Breast epithelium (tissue), 4 donors: ENCODE data around the gene ALK. TPM values are rescaled to one million over a fixed set of nuclear protein-coding genes. Genes with fewer than 3 reads are reported as not detected.

Experiments
- DNase-seq, 2 donors: peaks; one replicate each; pipeline ENCODE4 v3.0.0-alpha.2; 2019; ENCODE audit warnings: low spot score in 2 of 2
- H3K27ac ChIP-seq, 2 donors: fragments of 200-600 bp; sonication (generic) in 1 of 2; one replicate each; pipeline ENCODE4 v1.5.1; 2016 to 2019; ENCODE audit warnings: mild to moderate bottlenecking in 1 of 2
- H3K27me3 ChIP-seq, 2 donors: fragments of 200-600 bp; sonication (generic) in 1 of 2; one replicate each; pipeline versions ENCODE4 v1.5.1 to v1.6.0; 2017 to 2019; ENCODE audit warnings: control low read depth in 1 of 2, mild to moderate bottlenecking in 1 of 2
- H3K36me3 ChIP-seq: fragments of 200-600 bp; one replicate; pipeline ENCODE4 v1.5.1; 2019
- H3K4me1 ChIP-seq, 2 donors: fragments of 200-600 bp; sonication (generic); one replicate each; pipeline ENCODE4 v1.5.1; 2016 to 2019; ENCODE audit warnings: control low read depth in 1 of 2
- H3K4me3 ChIP-seq, 3 donors: fragments of 200-600 bp; sonication (generic); 1 replicate in 2 of 3; 2 replicates in 1 of 3; pipeline ENCODE4 v1.5.1; 2016 to 2019; ENCODE audit warnings: mild to moderate bottlenecking in 3 of 3, moderate library complexity in 2 of 3
- H3K9me3 ChIP-seq, 2 donors: fragments of 200-600 bp; sonication (generic) in 1 of 2; one replicate each; pipeline ENCODE4 v1.5.1; 2016 to 2019; ENCODE audit warnings: control low read depth in 1 of 2
- CTCF ChIP-seq, 3 donors: fragments of 450-650 bp; IDR thresholded peaks; one replicate each; pipeline ENCODE4 v1.5.1; 2016 to 2017; ENCODE audit warnings: antibody characterized with exemption in 3 of 3, mild to moderate bottlenecking in 3 of 3, moderate library complexity in 3 of 3
- POLR2A ChIP-seq: fragments of 450-650 bp; IDR thresholded peaks from one replicate; pipeline ENCODE4 v1.6.1; 2016; ENCODE audit warnings: antibody characterized with exemption, mild to moderate bottlenecking, moderate library complexity
- POLR2AphosphoS5 ChIP-seq, 3 donors: sonication (generic); formaldehyde crosslinking; IDR thresholded peaks; one replicate each; pipeline ENCODE4 v1.6.1; 2017; ENCODE audit warnings: antibody characterized with exemption in 3 of 3
- intact Hi-C: fragments of 100-400 bp; cut with DNase I; formaldehyde crosslinking; loops from one replicate; pipeline ENCODE4 v1.15.1; 2023; ENCODE audit warnings: low total_unique reads
- total RNA-seq, 3 donors: library from RNA; depleted of rRNA; stranded (reverse); fragments of >200 nt; gene quantifications; one replicate each; pipeline ENCODE4 v1.1.0, GENCODE V29; 2016

Gene ALK
- total RNA-seq, 3 donors from 2014 or later: 0.33 to 5.6 (median 0.64) TPM

GRCh38 chr2:29446847-29447246 is 474.5 kb downstream of the ALK start:
- Histone ChIP-seq H3K27ac (no peak overlapping the region), H3K4me1 (no peaks in the 10 kb centered on the region), H3K4me3 (no peak overlapping the region), H3K36me3 (no peaks in the 10 kb centered on the region), H3K27me3 (no peaks in the 10 kb centered on the region), H3K9me3 (no peaks in the 10 kb centered on the region)
- DNase-seq: no peak
- intact Hi-C loops: no loop called here
- TF ChIP-seq POLR2AphosphoS5 (IDR thresholded peaks at IDR 0.05): no peak

- Histone ChIP-seq H3K27ac (no peak overlapping the region), H3K4me3 (no peak overlapping the region), H3K27me3 (no peaks in the 10 kb centered on the region), H3K9me3 (no peaks in the 10 kb centered on the region), H3K4me1 (no peaks in the 10 kb centered on the region), H3K36me3 (no peaks in the 10 kb centered on the region)
- no peak for DNase-seq
- intact Hi-C loops: loop anchor here (5.0 kb wide), 1 partner anchor 558 kb away; no protein-coding TSS in a partner anchor
- TF ChIP-seq POLR2AphosphoS5 (IDR thresholded peaks at IDR 0.05) (no peak), CTCF (IDR thresholded peaks at IDR 0.05) (no peak), POLR2A (no peak)
Measured at GRCh38 chr2:29444150-29444549, 477.2 kb downstream of the ALK start.

GRCh38 chr2:29443627-29444026 is 477.8 kb downstream of the ALK start:
- H3K36me3 ChIP-seq: no peaks in the 10 kb centered on the region
- no peak for DNase-seq
- no peaks in the 10 kb centered on the region for H3K9me3 ChIP-seq
- TF ChIP-seq POLR2AphosphoS5 (IDR thresholded peaks at IDR 0.05): no peak
- no peak for TF ChIP-seq CTCF (IDR thresholded peaks at IDR 0.05)
- no peak for TF ChIP-seq POLR2A
- intact Hi-C loops: loop anchor here (5.0 kb wide), 1 partner anchor 559 kb away; no protein-coding TSS in a partner anchor
- no peaks in the 10 kb centered on the region for H3K4me1 ChIP-seq
- H3K4me3 ChIP-seq: no peak overlapping the region
- H3K27ac ChIP-seq: no peak overlapping the region
- no peaks in the 10 kb centered on the region for H3K27me3 ChIP-seq

GRCh38 chr2:29443151-29443550 is 478.2 kb downstream of the ALK start:
- Histone ChIP-seq H3K9me3 (no peaks in the 10 kb centered on the region), H3K27me3 (no peaks in the 10 kb centered on the region), H3K4me1 (no peaks in the 10 kb centered on the region), H3K27ac (no peak overlapping the region), H3K36me3 (no peaks in the 10 kb centered on the region), H3K4me3 (no peak overlapping the region)
- no peak for DNase-seq
- intact Hi-C loops: loop anchor here (5.0 kb wide), 1 partner anchor 559 kb away; no protein-coding TSS in a partner anchor
- TF ChIP-seq POLR2AphosphoS5 (IDR thresholded peaks at IDR 0.05) (no peak), CTCF (IDR thresholded peaks at IDR 0.05) (no peak), POLR2A (no peak)

GRCh38 chr2:29440921-29441623 is 480.3 kb downstream of the ALK start:
- no peak for TF ChIP-seq POLR2A
- TF ChIP-seq POLR2AphosphoS5 (IDR thresholded peaks at IDR 0.05): no peak
- TF ChIP-seq CTCF (IDR thresholded peaks at IDR 0.05): no peak
- no peaks in the 10 kb centered on the region for H3K27me3 ChIP-seq
- no peak overlapping the region for H3K4me3 ChIP-seq
- no peaks in the 10 kb centered on the region for H3K4me1 ChIP-seq
- H3K9me3 ChIP-seq: no peaks in the 10 kb centered on the region
- no peak overlapping the region for H3K27ac ChIP-seq
- no peaks in the 10 kb centered on the region for H3K36me3 ChIP-seq
- no peak for DNase-seq
- intact Hi-C loops: loop anchor here (5.0 kb wide), 1 partner anchor 561 kb away; no protein-coding TSS in a partner anchor
